DOHH2 (cell line): Measurements from ENCODE around the gene PATJ.
A peak's percentile ranks its signal among the peaks of the same experiment; 100 is the strongest.
"Not testable (repeated sequence)": the region's sequence is repeated elsewhere in the genome, so short reads cannot be mapped to it uniquely, and the experiment has no call there.

Experiments used
- H3F3A ChIP-seq: fragments of 200-600 bp; sonication (generic), shearing (Covaris generic); 2 replicates; pipeline ENCODE4 v1.6.0; 2016; ENCODE audit warnings: antibody characterized with exemption, mild to moderate bottlenecking; ENCODE audit not compliant: control insufficient read depth, insufficient read depth
- H3K27ac ChIP-seq: fragments of 200-600 bp; sonication (generic); 2 replicates; pipeline ENCODE4 v1.5.1; 2014; ENCODE audit warnings: low read depth, mild to moderate bottlenecking, low read length, moderate library complexity
- H3K27me3 ChIP-seq: fragments of 200-600 bp; sonication (generic); 2 replicates; pipeline ENCODE4 v1.6.1; 2014; ENCODE audit warnings: mild to moderate bottlenecking, low read length, mixed read lengths; ENCODE audit not compliant: control insufficient read depth
- H3K36me3 ChIP-seq: fragments of 200-600 bp; sonication (generic); 2 replicates; pipeline ENCODE4 v1.6.1; 2014; ENCODE audit warnings: mild to moderate bottlenecking, low read length, moderate library complexity, mixed read lengths; ENCODE audit not compliant: control insufficient read depth
- H3K4me1 ChIP-seq: fragments of 200-600 bp; sonication (generic); 2 replicates; pipeline ENCODE4 v1.6.1; 2014; ENCODE audit warnings: mild to moderate bottlenecking, low read length, mixed read lengths; ENCODE audit not compliant: control insufficient read depth
- H3K4me2 ChIP-seq: fragments of 200-600 bp; sonication (generic); 2 replicates; pipeline ENCODE4 v1.6.0; 2014; ENCODE audit warnings: mild to moderate bottlenecking, low read length, moderate library complexity
- H3K4me3 ChIP-seq: fragments of 200-600 bp; sonication (generic); 2 replicates; pipeline ENCODE4 v1.5.1; 2014; ENCODE audit warnings: mild to moderate bottlenecking, low read length, mixed read lengths
- H3K79me2 ChIP-seq: fragments of 200-600 bp; sonication (generic); 2 replicates; pipeline ENCODE4 v1.6.1; 2014; ENCODE audit warnings: mild to moderate bottlenecking, low read length, mixed read lengths; ENCODE audit not compliant: control insufficient read depth
- H3K9me2 ChIP-seq: fragments of 200-600 bp; sonication (generic); replicated peaks from 2 replicates; pipeline ENCODE4 v1.6.1; 2014; ENCODE audit warnings: mild to moderate bottlenecking, low read length, mixed read lengths; ENCODE audit not compliant: control insufficient read depth
- H3K9me3 ChIP-seq: fragments of 200-600 bp; sonication (generic); 2 replicates; pipeline ENCODE4 v1.6.1; 2014; ENCODE audit warnings: antibody characterized with exemption, low read length, mixed read lengths; ENCODE audit not compliant: control insufficient read depth, insufficient read depth
- H4K20me1 ChIP-seq: fragments of 200-600 bp; sonication (generic); 2 replicates; pipeline ENCODE4 v1.6.0; 2014; ENCODE audit warnings: low read depth, mild to moderate bottlenecking, antibody characterized with exemption, low read length, moderate library complexity; ENCODE audit not compliant: control insufficient read depth, insufficient read depth
- CTCF ChIP-seq: fragments of 200-600 bp; sonication (generic); IDR thresholded peaks from one replicate; pipeline ENCODE4 v1.5.1; 2014; ENCODE audit warnings: antibody characterized with exemption, mild to moderate bottlenecking, low read depth, low read length; ENCODE audit not compliant: poor library complexity, severe bottlenecking
- EZH2phosphoT487 ChIP-seq: fragments of 200-600 bp; sonication (generic); IDR thresholded peaks from 2 replicates; pipeline ENCODE4 v1.6.1; 2017; ENCODE audit warnings: borderline replicate concordance, mild to moderate bottlenecking, antibody characterized with exemption, low read length, moderate library complexity, mixed read lengths

Gene PATJ

GRCh38 chr1:61724506-61724812 lies 17.8 kb upstream of the PATJ start:
- TF ChIP-seq CTCF (no peak), EZH2phosphoT487 (no peak)
- Histone ChIP-seq H3K4me2 (peak overlapping the region; percentile 82), H4K20me1 (no peaks in the 10 kb centered on the region), H3K27me3 (no peaks in the 10 kb centered on the region), H3K9me2 (no peaks in the 10 kb centered on the region), H3K36me3 (peaks cover 28% of the 10 kb centered on the region), H3F3A (no peaks in the 10 kb centered on the region; the same call in 1 of the 2 replicates), H3K4me3 (peak overlapping the region; percentile 88), H3K9me3 (no peaks in the 10 kb centered on the region), H3K27ac (peak overlapping the region; percentile 51), H3K79me2 (peaks cover 59% of the 10 kb centered on the region), H3K4me1 (peaks cover 24% of the 10 kb centered on the region)

- H3K27ac ChIP-seq: peak within 1 kb of the TSS; percentile 51
- no peak for TF ChIP-seq EZH2phosphoT487
- H4K20me1 ChIP-seq: no peaks in the 10 kb centered on the region
- no peaks in the 10 kb centered on the region for H3K9me2 ChIP-seq
- no peaks in the 10 kb centered on the region for H3K9me3 ChIP-seq
- peaks cover 23% of the 10 kb centered on the region for H3K36me3 ChIP-seq
- peaks cover 53% of the 10 kb centered on the region for H3K79me2 ChIP-seq
- H3K27me3 ChIP-seq: no peaks in the 10 kb centered on the region
- no peaks in the 10 kb centered on the region; the same call in 1 of the 2 replicates for H3F3A ChIP-seq
- H3K4me2 ChIP-seq: peak within 1 kb of the TSS; percentile 82
- peaks cover 24% of the 10 kb centered on the region for H3K4me1 ChIP-seq
- H3K4me3 ChIP-seq: peak within 1 kb of the TSS; percentile 88
Observed at GRCh38 chr1:61724813-61725694, 17.2 kb upstream of the PATJ start, which contains the start of gene TM2D1. TM2D1 (minus strand) TSS chr1:61725141; CDS start chr1:61725120, 21 bp downstream.

GRCh38 chr1:61727544-61727943 lies 14.7 kb upstream of the PATJ start:
- no peaks in the 10 kb centered on the region for H3K9me3 ChIP-seq
- no peak for TF ChIP-seq EZH2phosphoT487
- no peak for TF ChIP-seq CTCF
- H3K4me2 ChIP-seq: no peak overlapping the region
- no peak overlapping the region for H3K4me3 ChIP-seq
- no peak overlapping the region for H3K27ac ChIP-seq
- H3K9me2 ChIP-seq: no peaks in the 10 kb centered on the region
- H4K20me1 ChIP-seq: no peaks in the 10 kb centered on the region
- H3K27me3 ChIP-seq: no peaks in the 10 kb centered on the region
- H3K79me2 ChIP-seq: peaks cover 30% of the 10 kb centered on the region
- peaks cover 15% of the 10 kb centered on the region; the same call in 1 of the 2 replicates for H3K36me3 ChIP-seq
- H3K4me1 ChIP-seq: peaks cover 34% of the 10 kb centered on the region
- peaks cover 3% of the 10 kb centered on the region for H3F3A ChIP-seq

GRCh38 chr1:61730679-61731078 lies 11.6 kb upstream of the PATJ start:
- not testable (repeated sequence) for H3K4me2 ChIP-seq, H3F3A ChIP-seq, H3K36me3 ChIP-seq, H3K9me3 ChIP-seq, H3K27me3 ChIP-seq, H3K4me3 ChIP-seq, H3K9me2 ChIP-seq, H4K20me1 ChIP-seq, H3K79me2 ChIP-seq, H3K27ac ChIP-seq
- peaks cover 38% of the 10 kb centered on the region for H3K4me1 ChIP-seq
